Measurements from ENCODE around the gene GNB1L. TPM values are rescaled to one million over a fixed set of nuclear protein-coding genes. Genes with fewer than 3 reads are reported as not detected.

Gene GNB1L
- polyA plus RNA-seq, 1 experiment, result 3.6 TPM

- no peak for DNase-seq (ENCODE audit: low read depth)
- POLR2A ChIA-PET, result no interaction called here
- Histone ChIP-seq H3K27me3 (ENCODE audit: control insufficient read depth, insufficient read depth, low read length) (no peaks in the 10 kb centered on the region), H3K36me3 (ENCODE audit: control insufficient read depth, insufficient read depth, low read length) (peaks cover 13% of the 10 kb centered on the region), H3K4me3 (ENCODE audit: low read depth, low read length) (no peak overlapping the region)
- CTCF ChIA-PET, result interaction anchor here (0.9 to 3.8 kb wide), 4 partner anchors 8 to 166 kb away, joined by 3 to 22 read pairs (median 4); no protein-coding TSS in a partner anchor
- no peak for TF ChIP-seq CTCF (IDR thresholded peaks at IDR 0.05; ENCODE audit: insufficient read depth, low read depth, low read length)
Observed at GRCh38 chr22:19896665-19897355, 42.1 kb upstream of the GNB1L start.

GRCh38 chr22:19895160-19895849 lies 40.6 kb upstream of the GNB1L start:
- ChIA-PET POLR2A (no interaction called here), CTCF (interaction anchor here (1.0 to 1.6 kb wide), 3 partner anchors 10 to 165 kb away, joined by 3 to 8 read pairs (median 3); no protein-coding TSS in a partner anchor)
- no peak overlapping the region for H3K4me3 ChIP-seq (ENCODE audit: low read depth, low read length)
- no peak for TF ChIP-seq CTCF (IDR thresholded peaks at IDR 0.05; ENCODE audit: insufficient read depth, low read depth, low read length)
- DNase-seq (ENCODE audit: low read depth), result no peak
- peaks cover 13% of the 10 kb centered on the region for H3K36me3 ChIP-seq (ENCODE audit: control insufficient read depth, insufficient read depth, low read length)
- no peaks in the 10 kb centered on the region for H3K27me3 ChIP-seq (ENCODE audit: control insufficient read depth, insufficient read depth, low read length)

GRCh38 chr22:19893363-19893762 lies 38.7 kb upstream of the GNB1L start:
- no peak for DNase-seq (ENCODE audit: low read depth)
- POLR2A ChIA-PET, result no interaction called here
- H3K36me3 ChIP-seq (ENCODE audit: control insufficient read depth, insufficient read depth, low read length), result peaks cover 11% of the 10 kb centered on the region
- no peak for TF ChIP-seq CTCF (IDR thresholded peaks at IDR 0.05; ENCODE audit: insufficient read depth, low read depth, low read length)
- no peaks in the 10 kb centered on the region for H3K27me3 ChIP-seq (ENCODE audit: control insufficient read depth, insufficient read depth, low read length)
- CTCF ChIA-PET, result no interaction called here
- H3K4me3 ChIP-seq (ENCODE audit: low read depth, low read length), result no peak overlapping the region

GRCh38 chr22:19892925-19893324 lies 38.3 kb upstream of the GNB1L start:
- POLR2A ChIA-PET, result no interaction called here
- Histone ChIP-seq H3K4me3 (ENCODE audit: low read depth, low read length) (no peak overlapping the region), H3K27me3 (ENCODE audit: control insufficient read depth, insufficient read depth, low read length) (no peaks in the 10 kb centered on the region), H3K36me3 (ENCODE audit: control insufficient read depth, insufficient read depth, low read length) (peaks cover 10% of the 10 kb centered on the region)
- CTCF ChIA-PET, result interaction anchor here (3.1 kb wide), 1 partner anchor 162 kb away, joined by 16 read pairs; no protein-coding TSS in a partner anchor
- no peak for DNase-seq (ENCODE audit: low read depth)
- TF ChIP-seq CTCF (IDR thresholded peaks at IDR 0.05; ENCODE audit: insufficient read depth, low read depth, low read length), result no peak

- H3K4me3 ChIP-seq (ENCODE audit: low read depth, low read length), result no peak overlapping the region
- DNase-seq (ENCODE audit: low read depth), result no peak
- H3K36me3 ChIP-seq (ENCODE audit: control insufficient read depth, insufficient read depth, low read length), result peaks cover 9% of the 10 kb centered on the region
- CTCF ChIA-PET, result interaction anchor here (1.1 to 3.1 kb wide), 2 partner anchors 18 to 162 kb away, joined by 4 to 16 read pairs; no protein-coding TSS in a partner anchor
- POLR2A ChIA-PET, result no interaction called here
- H3K27me3 ChIP-seq (ENCODE audit: control insufficient read depth, insufficient read depth, low read length), result no peaks in the 10 kb centered on the region
- no peak for TF ChIP-seq CTCF (IDR thresholded peaks at IDR 0.05; ENCODE audit: insufficient read depth, low read depth, low read length)
Observed at GRCh38 chr22:19892257-19892879, 37.7 kb upstream of the GNB1L start.

Data from BJ (cell line).